AG04449 (cell line): Measurements from ENCODE around the gene TTC34.

Source experiments
- CTCF ChIA-PET: fragments of 350-600 bp; formaldehyde crosslinking; extraction: SDS; loops from one replicate; lab custom pipeline; 2021; ENCODE audit warnings: antibody characterized with exemption; lab: Yijun Ruan, JAX
- POLR2A ChIA-PET: fragments of 400-600, 350-600 bp; formaldehyde crosslinking; extraction: SDS; loops from one replicate; lab custom pipeline; 2020; ENCODE audit warnings: antibody characterized with exemption, inconsistent platforms; lab: Yijun Ruan, JAX
- DNase-seq: peaks from one replicate; pipeline ENCODE4 v3.0.0-alpha.2; 2010; ENCODE audit warnings: low read depth, low spot score
- H3K4me3 ChIP-seq: 2 replicates; pipeline ENCODE4 v1.5.1; 2011; ENCODE audit warnings: low read depth, mild to moderate bottlenecking, control low read depth, low read length
- TF ChIP-seq, protein P1 (sequence below): IDR thresholded peaks from one replicate; pipeline ENCODE4 v1.5.1; 2011; ENCODE audit warnings: mild to moderate bottlenecking, moderate library complexity, low read length, control low read depth, inconsistent platforms; ENCODE audit not compliant: insufficient read depth; ENCODE audit errors: missing control alignments

The TTC34 gene

DNA sequence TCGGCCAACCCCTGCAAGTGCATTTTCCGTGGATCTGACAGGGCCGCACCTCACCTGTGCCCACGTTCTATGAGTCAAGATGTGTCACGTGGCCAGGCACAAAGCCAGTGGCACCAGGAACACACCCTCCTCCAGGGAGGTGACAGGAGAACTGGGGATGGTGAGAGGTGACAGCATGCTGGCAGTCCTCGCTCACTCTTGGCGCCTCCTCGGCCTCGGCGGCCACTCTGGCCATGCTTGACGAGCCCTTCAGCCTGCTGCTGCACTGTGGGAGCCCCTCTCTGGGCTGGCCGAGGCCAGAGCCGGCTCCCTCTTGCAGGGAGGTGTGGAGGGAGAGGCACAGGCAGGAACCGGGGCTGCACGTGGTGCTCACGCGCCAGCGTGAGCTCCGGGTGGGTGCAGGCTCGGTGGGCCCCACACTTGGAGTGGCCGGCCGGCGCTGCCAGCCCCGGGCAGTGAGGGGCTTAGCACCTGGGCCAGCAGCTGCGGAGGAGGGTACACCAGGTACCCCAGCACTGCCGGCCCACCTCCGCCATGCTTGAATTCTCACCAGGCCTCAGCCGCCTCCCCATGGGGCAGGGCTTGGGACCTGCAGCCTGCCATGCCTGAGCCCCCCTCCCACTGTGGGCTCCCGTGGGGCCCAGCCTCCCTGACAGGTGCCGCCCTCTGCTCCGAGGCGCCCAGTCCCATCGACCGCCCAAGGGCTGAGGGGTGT lies 11.6 kb upstream of the TTC34 start:
- ChIA-PET CTCF (no interaction called here), POLR2A (no interaction called here)
- no peak for DNase-seq
- H3K4me3 ChIP-seq, result no peak overlapping the region
- TF ChIP-seq, protein P1, sequence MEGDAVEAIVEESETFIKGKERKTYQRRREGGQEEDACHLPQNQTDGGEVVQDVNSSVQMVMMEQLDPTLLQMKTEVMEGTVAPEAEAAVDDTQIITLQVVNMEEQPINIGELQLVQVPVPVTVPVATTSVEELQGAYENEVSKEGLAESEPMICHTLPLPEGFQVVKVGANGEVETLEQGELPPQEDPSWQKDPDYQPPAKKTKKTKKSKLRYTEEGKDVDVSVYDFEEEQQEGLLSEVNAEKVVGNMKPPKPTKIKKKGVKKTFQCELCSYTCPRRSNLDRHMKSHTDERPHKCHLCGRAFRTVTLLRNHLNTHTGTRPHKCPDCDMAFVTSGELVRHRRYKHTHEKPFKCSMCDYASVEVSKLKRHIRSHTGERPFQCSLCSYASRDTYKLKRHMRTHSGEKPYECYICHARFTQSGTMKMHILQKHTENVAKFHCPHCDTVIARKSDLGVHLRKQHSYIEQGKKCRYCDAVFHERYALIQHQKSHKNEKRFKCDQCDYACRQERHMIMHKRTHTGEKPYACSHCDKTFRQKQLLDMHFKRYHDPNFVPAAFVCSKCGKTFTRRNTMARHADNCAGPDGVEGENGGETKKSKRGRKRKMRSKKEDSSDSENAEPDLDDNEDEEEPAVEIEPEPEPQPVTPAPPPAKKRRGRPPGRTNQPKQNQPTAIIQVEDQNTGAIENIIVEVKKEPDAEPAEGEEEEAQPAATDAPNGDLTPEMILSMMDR, result no peak

DNA sequence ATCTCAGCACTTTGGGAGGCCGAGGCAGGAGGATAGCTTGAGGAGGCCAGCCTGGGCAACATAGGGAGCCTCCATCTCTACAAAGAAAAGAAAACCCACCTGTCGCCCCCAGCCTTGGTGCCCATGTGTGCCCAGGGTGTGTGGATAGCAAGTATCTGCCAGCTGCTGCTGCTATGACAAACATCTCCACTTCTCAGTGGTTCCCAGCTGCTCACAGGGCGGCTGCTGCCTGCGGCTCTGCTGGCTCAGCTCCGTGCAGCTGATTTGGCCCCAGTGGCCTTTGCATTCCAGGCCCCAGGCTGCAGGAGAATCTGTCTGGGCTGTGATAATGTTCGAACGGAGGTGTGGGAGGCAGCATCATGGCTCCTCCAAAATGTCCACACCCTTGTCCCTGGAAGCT lies 10.6 kb upstream of the TTC34 start:
- no peak overlapping the region for H3K4me3 ChIP-seq
- ChIA-PET POLR2A (no interaction called here), CTCF (no interaction called here)
- DNase-seq, result no peak
- TF ChIP-seq, protein P1, result no peak

DNA sequence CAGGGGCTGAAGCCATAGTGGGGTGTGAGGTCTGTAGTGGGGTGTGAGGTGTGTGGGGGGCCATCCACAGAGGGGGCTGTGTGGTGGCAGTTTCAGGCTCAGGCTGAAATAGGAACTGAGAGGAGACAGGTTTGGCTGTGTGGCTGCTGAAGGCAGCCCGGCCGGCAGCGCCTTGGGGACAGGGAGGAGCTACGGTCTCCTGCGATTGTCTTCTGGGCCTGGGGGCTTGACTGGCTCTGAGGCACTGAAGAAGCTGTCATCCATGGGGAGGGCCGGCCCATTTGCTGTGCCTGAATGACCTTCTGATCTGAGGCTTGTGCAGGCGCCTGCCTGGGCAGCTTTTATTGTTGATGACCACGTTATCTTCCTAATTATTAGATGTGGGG lies 10.0 kb upstream of the TTC34 start:
- CTCF ChIA-PET, result no interaction called here
- H3K4me3 ChIP-seq, result no peak overlapping the region
- POLR2A ChIA-PET, result no interaction called here
- TF ChIP-seq, protein P1, result no peak
- no peak for DNase-seq

DNA sequence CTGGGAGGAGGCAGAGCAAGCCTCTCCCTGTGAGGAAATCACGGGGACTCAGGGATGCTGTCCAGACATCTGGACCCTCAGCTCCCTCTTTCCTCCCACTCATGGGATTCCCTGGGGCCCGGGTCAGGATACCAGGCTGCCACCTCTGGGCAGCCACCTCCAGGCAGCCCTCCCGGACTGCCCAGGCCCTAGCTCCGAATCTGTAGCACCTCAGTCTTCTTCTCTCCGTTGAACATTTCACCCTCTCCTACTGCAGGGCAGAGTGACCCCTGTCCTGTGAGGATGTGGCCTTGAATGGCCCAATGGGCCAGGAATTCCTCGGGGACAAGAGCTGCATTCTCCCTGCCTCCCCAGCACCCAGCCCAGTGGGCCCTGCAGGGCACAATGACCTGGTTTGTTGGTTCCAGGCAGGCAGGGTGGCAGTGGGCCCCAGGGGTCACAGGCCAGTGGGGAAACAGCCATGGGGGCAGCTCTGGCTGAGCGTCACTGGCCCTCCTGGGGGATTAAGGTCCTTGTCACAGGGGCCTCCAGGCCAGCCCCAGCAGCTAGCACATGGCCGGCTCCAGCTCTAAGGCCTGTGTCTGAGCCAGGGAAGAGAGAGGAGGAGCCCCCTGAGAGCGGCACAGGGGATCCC lies 9.5 kb upstream of the TTC34 start:
- ChIA-PET POLR2A (no interaction called here), CTCF (no interaction called here)
- DNase-seq, result no peak
- TF ChIP-seq, protein P1, result no peak
- H3K4me3 ChIP-seq, result no peak overlapping the region

DNA sequence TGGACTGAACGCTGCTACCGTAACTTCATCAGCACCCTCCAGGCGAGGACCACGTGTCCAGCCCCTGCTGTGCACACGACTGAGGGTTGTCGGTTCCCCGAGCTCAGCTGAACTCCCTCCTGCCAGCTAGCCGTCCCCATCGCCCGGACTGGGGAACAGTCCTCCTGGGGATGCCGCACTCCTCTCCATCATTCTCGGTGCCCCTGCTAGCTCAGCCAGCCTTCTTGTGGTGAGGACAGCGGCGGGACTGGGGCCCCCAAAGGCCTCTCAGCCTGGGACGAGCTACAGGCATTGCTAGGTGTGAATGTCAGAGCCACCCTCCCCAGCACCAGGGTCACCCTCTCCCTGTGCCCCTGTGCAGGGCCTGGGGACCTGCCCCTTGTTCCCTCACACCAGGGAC lies 8.8 kb upstream of the TTC34 start:
- ChIA-PET POLR2A (no interaction called here), CTCF (no interaction called here)
- TF ChIP-seq, protein P1, result no peak
- no peak overlapping the region for H3K4me3 ChIP-seq
- no peak for DNase-seq

DNA sequence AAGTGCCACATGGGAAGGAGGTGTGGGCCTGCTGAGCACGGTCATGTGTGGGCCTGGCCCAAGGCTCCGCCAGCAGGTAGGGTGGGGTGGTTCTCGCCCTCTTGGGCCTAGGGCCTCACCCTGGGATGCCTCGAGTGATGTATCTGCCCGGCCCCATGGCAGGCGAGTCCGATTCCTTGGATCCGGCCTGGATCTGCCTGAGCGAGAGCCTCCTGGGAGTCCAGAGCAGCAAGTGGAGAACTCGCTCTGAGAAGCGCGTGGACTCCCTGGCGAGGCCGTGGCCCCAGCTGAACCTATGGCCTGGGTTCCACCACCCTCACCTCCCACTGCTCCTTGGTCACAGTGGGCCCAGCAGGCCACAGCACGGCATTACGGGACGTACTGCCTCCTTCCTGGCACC lies 8.2 kb upstream of the TTC34 start:
- TF ChIP-seq, protein P1, result no peak
- CTCF ChIA-PET, result no interaction called here
- POLR2A ChIA-PET, result no interaction called here
- no peak for DNase-seq
- H3K4me3 ChIP-seq, result no peak overlapping the region
